Suprapubic skin (tissue), 4 donors: ENCODE results near the gene ADAMTS13.

Experiments
- POLR2A ChIP-seq, 2 donors: fragments of 450-650 bp; IDR thresholded peaks; one replicate each; pipeline ENCODE4 v1.6.1; 2017; ENCODE audit warnings: antibody characterized with exemption in 2 of 2, mild to moderate bottlenecking in 2 of 2, moderate library complexity in 2 of 2
- POLR2AphosphoS5 ChIP-seq, 3 donors: sonication (generic); formaldehyde crosslinking; IDR thresholded peaks; one replicate each; pipeline ENCODE4 v1.6.1; 2017; ENCODE audit warnings: antibody characterized with exemption in 3 of 3
- TF ChIP-seq, protein P1 (sequence below), 2 donors: fragments of 200-600 bp in 1 of 2; fragments of 450-650 bp in 1 of 2; sonication (generic) in 1 of 2; IDR thresholded peaks; one replicate each; pipeline ENCODE4 v1.5.1; 2016 to 2019; ENCODE audit warnings: antibody characterized with exemption in 2 of 2, mild to moderate bottlenecking in 1 of 2, moderate library complexity in 1 of 2

DNA sequence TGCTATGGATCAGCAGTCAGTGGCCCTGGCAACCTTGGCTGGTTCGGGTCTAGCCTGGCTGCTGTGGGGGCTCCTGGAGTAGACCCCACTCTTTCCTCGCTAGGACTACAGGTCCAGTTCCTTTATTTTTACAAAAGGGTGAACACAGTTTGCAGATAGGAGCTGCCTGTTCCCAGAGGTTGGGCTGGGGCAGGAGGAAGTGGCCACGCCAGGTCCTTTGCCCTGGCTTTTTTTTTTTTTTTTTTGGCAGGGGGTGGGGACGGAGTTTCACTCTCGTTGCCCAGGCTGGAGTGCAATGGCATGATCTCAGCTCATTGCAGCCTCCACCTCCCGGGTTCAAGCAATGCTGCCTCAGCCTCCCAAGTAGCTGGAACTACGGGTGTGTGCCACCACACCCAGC, 48.8 kb downstream of the ADAMTS13 start:
- TF ChIP-seq, protein P1, sequence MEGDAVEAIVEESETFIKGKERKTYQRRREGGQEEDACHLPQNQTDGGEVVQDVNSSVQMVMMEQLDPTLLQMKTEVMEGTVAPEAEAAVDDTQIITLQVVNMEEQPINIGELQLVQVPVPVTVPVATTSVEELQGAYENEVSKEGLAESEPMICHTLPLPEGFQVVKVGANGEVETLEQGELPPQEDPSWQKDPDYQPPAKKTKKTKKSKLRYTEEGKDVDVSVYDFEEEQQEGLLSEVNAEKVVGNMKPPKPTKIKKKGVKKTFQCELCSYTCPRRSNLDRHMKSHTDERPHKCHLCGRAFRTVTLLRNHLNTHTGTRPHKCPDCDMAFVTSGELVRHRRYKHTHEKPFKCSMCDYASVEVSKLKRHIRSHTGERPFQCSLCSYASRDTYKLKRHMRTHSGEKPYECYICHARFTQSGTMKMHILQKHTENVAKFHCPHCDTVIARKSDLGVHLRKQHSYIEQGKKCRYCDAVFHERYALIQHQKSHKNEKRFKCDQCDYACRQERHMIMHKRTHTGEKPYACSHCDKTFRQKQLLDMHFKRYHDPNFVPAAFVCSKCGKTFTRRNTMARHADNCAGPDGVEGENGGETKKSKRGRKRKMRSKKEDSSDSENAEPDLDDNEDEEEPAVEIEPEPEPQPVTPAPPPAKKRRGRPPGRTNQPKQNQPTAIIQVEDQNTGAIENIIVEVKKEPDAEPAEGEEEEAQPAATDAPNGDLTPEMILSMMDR (IDR thresholded peaks at IDR 0.05), result no peak
- TF ChIP-seq POLR2A (IDR thresholded peaks at IDR 0.05) (no peak), POLR2AphosphoS5 (IDR thresholded peaks at IDR 0.05) (no peak)
